Fibroblast of gingiva (primary cell): ENCODE results near the gene CABLES2.

Experiments used
- DNase-seq: peaks from one replicate; pipeline ENCODE4 v3.0.0-alpha.2; 2011; ENCODE audit warnings: low read depth

CABLES2 gene

GRCh38 chr20:62361799-62362589 lies 45.1 kb downstream of the CABLES2 start:
- DNase-seq = no peak

GRCh38 chr20:62360854-62361798 lies 46.0 kb downstream of the CABLES2 start:
- DNase-seq = no peak

- peak; percentile 94 for DNase-seq
Observed at GRCh38 chr20:62359491-62360121, 47.5 kb downstream of the CABLES2 start.

- no peak for DNase-seq
Observed at GRCh38 chr20:62359043-62359490, 48.0 kb downstream of the CABLES2 start.

GRCh38 chr20:62358171-62359042 lies 48.7 kb downstream of the CABLES2 start:
- peak; percentile 52 for DNase-seq

- no peak for DNase-seq
Observed at GRCh38 chr20:62357681-62358080, 49.4 kb downstream of the CABLES2 start.

GRCh38 chr20:62357187-62357667 lies 49.9 kb downstream of the CABLES2 start:
- peak; percentile 51 for DNase-seq

GRCh38 chr20:62356589-62357186 lies 50.4 kb downstream of the CABLES2 start:
- no peak for DNase-seq

- no peak for DNase-seq
Observed at GRCh38 chr20:62355878-62356588, 51.1 kb downstream of the CABLES2 start.

- no peak for DNase-seq
Observed at GRCh38 chr20:62355516-62355877, 51.6 kb downstream of the CABLES2 start.

GRCh38 chr20:62354811-62355341 lies 52.2 kb downstream of the CABLES2 start:
- DNase-seq = no peak

GRCh38 chr20:62354031-62354808 lies 52.9 kb downstream of the CABLES2 start:
- DNase-seq = no peak

GRCh38 chr20:62353289-62354030 lies 53.6 kb downstream of the CABLES2 start:
- no peak for DNase-seq

GRCh38 chr20:62352402-62353288 lies 54.4 kb downstream of the CABLES2 start:
- DNase-seq = peak; percentile 57

GRCh38 chr20:62351469-62352401 lies 55.4 kb downstream of the CABLES2 start:
- no peak for DNase-seq
